SK-N-SH (cell line): ENCODE results near the gene PLBD2. TPM values are rescaled to one million over a fixed set of nuclear protein-coding genes. Genes with fewer than 3 reads are reported as not detected.

Experiments used
- CTCF ChIA-PET: fragments of 300-600, 350-600 bp; formaldehyde crosslinking; extraction: SDS; loops from one replicate; lab custom pipeline; 2021; lab: Yijun Ruan, JAX
- POLR2A ChIA-PET: fragments of 350-600 bp; sonication (Branson Sonifier 250); formaldehyde crosslinking; extraction: SDS; loops from one replicate; lab custom pipeline; 2020; ENCODE audit warnings: antibody characterized with exemption, inconsistent platforms; lab: Yijun Ruan, JAX
- DNase-seq: peaks from one replicate; pipeline ENCODE4 v3.0.0; 2012
- H2AFZ ChIP-seq: fragments of 200-600 bp; sonication (generic); 2 replicates; pipeline ENCODE4 v1.8.1; 2016; ENCODE audit warnings: antibody characterized with exemption, mild to moderate bottlenecking, low read depth
- H3F3A ChIP-seq: fragments of 200-600 bp; sonication (generic); replicated peaks from 2 replicates; pipeline ENCODE3; 2016; ENCODE audit warnings: antibody characterized with exemption, mild to moderate bottlenecking; ENCODE audit not compliant: insufficient read depth
- H3K27ac ChIP-seq, 2 experiments: fragments of 200-500 bp in 1 of 2; fragments of 200-600 bp in 1 of 2; sonication (Bioruptor generic) in 1 of 2; sonication (generic), shearing (Covaris generic) in 1 of 2; 2 replicates each; pipeline versions ENCODE4 v1.5.1 to v1.6.1; 2014 to 2016; ENCODE audit warnings: low read depth in 2 of 2, inconsistent platforms in 1 of 2, low read length in 1 of 2, mild to moderate bottlenecking in 1 of 2, mixed read lengths in 1 of 2
- H3K27me3 ChIP-seq: fragments of 200-600 bp; sonication (generic), shearing (Covaris generic); 2 replicates; pipeline ENCODE4 v1.6.1; 2016; ENCODE audit warnings: mixed run types; ENCODE audit not compliant: insufficient read depth
- H3K36me3 ChIP-seq, 2 experiments: fragments of 200-500 bp in 1 of 2; fragments of 200-600 bp in 1 of 2; sonication (Bioruptor generic) in 1 of 2; sonication (generic) in 1 of 2; replicated peaks in 1 of 2; 2 replicates each; pipeline versions ENCODE3 to v1.5.1; 2014 to 2016; ENCODE audit warnings: low read length in 1 of 2, mild to moderate bottlenecking in 1 of 2; ENCODE audit not compliant: insufficient read depth in 2 of 2, control insufficient read depth in 1 of 2
- H3K4me1 ChIP-seq, 2 experiments: fragments of 200-500 bp in 1 of 2; fragments of 200-600 bp in 1 of 2; sonication (Bioruptor generic) in 1 of 2; sonication (generic), shearing (Covaris generic) in 1 of 2; 2 replicates each; pipeline versions ENCODE4 v1.5.1 to v1.6.1; 2014 to 2016; ENCODE audit warnings: low read depth in 1 of 2, low read length in 1 of 2, mixed run types in 1 of 2; ENCODE audit not compliant: insufficient read depth in 2 of 2, control insufficient read depth in 1 of 2
- H3K4me2 ChIP-seq: fragments of 200-600 bp; sonication (generic), shearing (Covaris generic); 2 replicates; pipeline ENCODE4 v1.6.1; 2017; ENCODE audit warnings: mixed run types
- H3K4me3 ChIP-seq, 2 experiments: fragments of 200-500 bp in 1 of 2; fragments of 200-600 bp in 1 of 2; sonication (Bioruptor generic) in 1 of 2; sonication (generic), shearing (Covaris generic) in 1 of 2; 2 replicates each; pipeline versions ENCODE4 v1.5.1 to v1.8.1; 2014 to 2016; ENCODE audit warnings: low read depth in 2 of 2, inconsistent platforms in 1 of 2, low read length in 1 of 2, mild to moderate bottlenecking in 1 of 2, mixed read lengths in 1 of 2, moderate library complexity in 1 of 2
- H3K79me2 ChIP-seq: fragments of 200-600 bp; sonication (generic); 2 replicates; pipeline ENCODE4 v1.8.1; 2017; ENCODE audit warnings: mild to moderate bottlenecking; ENCODE audit not compliant: insufficient read depth
- H3K9ac ChIP-seq: fragments of 200-600 bp; sonication (generic); 2 replicates; pipeline ENCODE4 v1.6.1; 2017; ENCODE audit warnings: mixed run types
- H3K9me2 ChIP-seq: fragments of 200-600 bp; sonication (generic); 2 replicates; pipeline ENCODE4 v1.6.1; 2017; ENCODE audit warnings: mixed run types
- H3K9me3 ChIP-seq: fragments of 200-600 bp; sonication (generic); 2 replicates; pipeline ENCODE4 v1.6.1; 2017; ENCODE audit warnings: mixed run types, mild to moderate bottlenecking, moderate library complexity
- H4K20me1 ChIP-seq: fragments of 200-600 bp; sonication (generic); 2 replicates; pipeline ENCODE4 v1.6.1; 2017; ENCODE audit warnings: mild to moderate bottlenecking, mixed run types; ENCODE audit not compliant: insufficient read depth
- EZH2phosphoT487 ChIP-seq: fragments of 200-600 bp; sonication (generic); IDR thresholded peaks from 2 replicates; pipeline ENCODE4 v1.6.1; 2017; ENCODE audit warnings: low read depth, mixed run types, mild to moderate bottlenecking, antibody characterized with exemption, moderate library complexity, borderline replicate concordance
- FOSL2 ChIP-seq: IDR thresholded peaks from 2 replicates; pipeline ENCODE4 v1.4.0; 2012; ENCODE audit warnings: low read depth, mild to moderate bottlenecking, moderate library complexity, borderline replicate concordance
- FOXJ3 ChIP-seq: sonication (generic); formaldehyde crosslinking; IDR thresholded peaks from 2 replicates; pipeline ENCODE4 v1.5.1; 2020; ENCODE audit warnings: mild to moderate bottlenecking, missing genetic modification reagents
- GABPA ChIP-seq: IDR thresholded peaks from 2 replicates; pipeline ENCODE4 v1.4.0; 2012; ENCODE audit warnings: low read depth, mild to moderate bottlenecking
- GATA2 ChIP-seq: sonication (generic); formaldehyde crosslinking; IDR thresholded peaks from 2 replicates; pipeline ENCODE4 v1.5.0; 2020; ENCODE audit warnings: mild to moderate bottlenecking, missing genetic modification reagents
- JUND ChIP-seq: IDR thresholded peaks from 2 replicates; pipeline ENCODE4 v1.4.0; 2012
- MAX ChIP-seq: IDR thresholded peaks from 2 replicates; pipeline ENCODE4 v1.4.0; 2012; ENCODE audit warnings: low read depth
- NRF1 ChIP-seq: IDR thresholded peaks from 2 replicates; pipeline ENCODE4 v1.6.1; 2012; ENCODE audit warnings: low read depth, mild to moderate bottlenecking, low read length
- POLR2AphosphoS5 ChIP-seq: IDR thresholded peaks from 2 replicates; pipeline ENCODE4 v1.6.1; 2012; ENCODE audit warnings: low read depth, low read length
- RCOR1 ChIP-seq: fragments of 150-350 bp; IDR thresholded peaks from 2 replicates; pipeline ENCODE4 v1.6.1; 2017; ENCODE audit warnings: antibody characterized with exemption, low read length
- REST ChIP-seq: IDR thresholded peaks from 2 replicates; pipeline ENCODE4 v1.6.1; 2012; ENCODE audit warnings: mild to moderate bottlenecking, low read depth, low read length, moderate library complexity
- YY1 ChIP-seq: IDR thresholded peaks from 2 replicates; pipeline ENCODE4 v1.4.0; 2012; ENCODE audit warnings: low read depth, mild to moderate bottlenecking
- WGBS: methylation state at CpG from one replicate; pipeline ENCODE4 v1.1.6; 2017; ENCODE audit warnings: low lambda C conversion rate; 5-methylcytosine and 5-hydroxymethylcytosine counted together
- polyA plus RNA-seq, 3 experiments: library from polyadenylated mRNA; depleted of rRNA; stranded (reverse); fragments of >200 nt; gene quantifications; 2 replicates each; pipeline ENCODE4 v1.2.3, GENCODE V29; 2012
- TF ChIP-seq, protein P1 (sequence below): fragments of 150-350 bp; IDR thresholded peaks from 2 replicates; pipeline ENCODE4 v1.6.1; 2017; ENCODE audit warnings: antibody characterized with exemption, low read length, low read depth, borderline replicate concordance
- TF ChIP-seq, protein P2 (sequence below): IDR thresholded peaks from 2 replicates; pipeline ENCODE4; 2012

PLBD2 gene
- polyA plus RNA-seq, 1 of the 3 experiments (the other 2 are of a cell fraction), result 15.2 TPM

- no peak for TF ChIP-seq REST
- TF ChIP-seq GATA2 (CRISPR knock-in tag), result no peak
- TF ChIP-seq, all 33 proteins: peak for 0
These were observed 13.4 kb downstream of the PLBD2 start (continued) for GRCh38 chr12:113371808-113372207.

- Histone ChIP-seq H2AFZ (no peak overlapping the region), H3K4me1 (no peaks in the 10 kb centered on the region), H3K9ac (no peak overlapping the region), H3K4me3 (no peak overlapping the region), H3K4me2 (no peak overlapping the region), H3K79me2 (no peaks in the 10 kb centered on the region), H3K27ac (no peak overlapping the region), H3F3A (no peaks in the 10 kb centered on the region)
- no peak for DNase-seq
- 89% methylated on average over 8 of the region's 9 CpGs for WGBS
- POLR2A ChIA-PET, result no interaction called here
- no peak for TF ChIP-seq GABPA
- TF ChIP-seq RCOR1, result no peak
- TF ChIP-seq EZH2phosphoT487, result no peak
- TF ChIP-seq POLR2AphosphoS5, result no peak
- TF ChIP-seq, protein P1, sequence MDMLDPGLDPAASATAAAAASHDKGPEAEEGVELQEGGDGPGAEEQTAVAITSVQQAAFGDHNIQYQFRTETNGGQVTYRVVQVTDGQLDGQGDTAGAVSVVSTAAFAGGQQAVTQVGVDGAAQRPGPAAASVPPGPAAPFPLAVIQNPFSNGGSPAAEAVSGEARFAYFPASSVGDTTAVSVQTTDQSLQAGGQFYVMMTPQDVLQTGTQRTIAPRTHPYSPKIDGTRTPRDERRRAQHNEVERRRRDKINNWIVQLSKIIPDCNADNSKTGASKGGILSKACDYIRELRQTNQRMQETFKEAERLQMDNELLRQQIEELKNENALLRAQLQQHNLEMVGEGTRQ, result no peak
- no peak for TF ChIP-seq JUND
- no peak for TF ChIP-seq NRF1
- TF ChIP-seq FOSL2, result no peak
- TF ChIP-seq FOXJ3 (CRISPR knock-in tag), result no peak
- TF ChIP-seq MAX, result no peak
- no peak for TF ChIP-seq YY1
- TF ChIP-seq, protein P2, sequence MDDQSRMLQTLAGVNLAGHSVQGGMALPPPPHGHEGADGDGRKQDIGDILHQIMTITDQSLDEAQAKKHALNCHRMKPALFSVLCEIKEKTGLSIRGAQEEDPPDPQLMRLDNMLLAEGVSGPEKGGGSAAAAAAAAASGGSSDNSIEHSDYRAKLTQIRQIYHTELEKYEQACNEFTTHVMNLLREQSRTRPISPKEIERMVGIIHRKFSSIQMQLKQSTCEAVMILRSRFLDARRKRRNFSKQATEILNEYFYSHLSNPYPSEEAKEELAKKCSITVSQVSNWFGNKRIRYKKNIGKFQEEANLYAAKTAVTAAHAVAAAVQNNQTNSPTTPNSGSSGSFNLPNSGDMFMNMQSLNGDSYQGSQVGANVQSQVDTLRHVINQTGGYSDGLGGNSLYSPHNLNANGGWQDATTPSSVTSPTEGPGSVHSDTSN, result no peak
- TF ChIP-seq, all 33 proteins: peak for 0
- Histone ChIP-seq H3K9me3 (no peaks in the 10 kb centered on the region), H4K20me1 (no peaks in the 10 kb centered on the region; the same call in 1 of the 2 replicates), H3K9me2 (no peaks in the 10 kb centered on the region), H3K36me3 (peaks cover 6 to 8% of the 10 kb centered on the region in 2 experiments), H3K27me3 (no peaks in the 10 kb centered on the region)
- CTCF ChIA-PET, result no interaction called here
These were observed 14.0 kb downstream of the PLBD2 start for GRCh38 chr12:113372371-113372770.
